Measurements from ENCODE around the gene FSHB. TPM values are rescaled to one million over a fixed set of nuclear protein-coding genes. Genes with fewer than 3 reads are reported as not detected.

Gene FSHB
- total RNA-seq, 1 donor = not detected

- TF ChIP-seq, protein P1, sequence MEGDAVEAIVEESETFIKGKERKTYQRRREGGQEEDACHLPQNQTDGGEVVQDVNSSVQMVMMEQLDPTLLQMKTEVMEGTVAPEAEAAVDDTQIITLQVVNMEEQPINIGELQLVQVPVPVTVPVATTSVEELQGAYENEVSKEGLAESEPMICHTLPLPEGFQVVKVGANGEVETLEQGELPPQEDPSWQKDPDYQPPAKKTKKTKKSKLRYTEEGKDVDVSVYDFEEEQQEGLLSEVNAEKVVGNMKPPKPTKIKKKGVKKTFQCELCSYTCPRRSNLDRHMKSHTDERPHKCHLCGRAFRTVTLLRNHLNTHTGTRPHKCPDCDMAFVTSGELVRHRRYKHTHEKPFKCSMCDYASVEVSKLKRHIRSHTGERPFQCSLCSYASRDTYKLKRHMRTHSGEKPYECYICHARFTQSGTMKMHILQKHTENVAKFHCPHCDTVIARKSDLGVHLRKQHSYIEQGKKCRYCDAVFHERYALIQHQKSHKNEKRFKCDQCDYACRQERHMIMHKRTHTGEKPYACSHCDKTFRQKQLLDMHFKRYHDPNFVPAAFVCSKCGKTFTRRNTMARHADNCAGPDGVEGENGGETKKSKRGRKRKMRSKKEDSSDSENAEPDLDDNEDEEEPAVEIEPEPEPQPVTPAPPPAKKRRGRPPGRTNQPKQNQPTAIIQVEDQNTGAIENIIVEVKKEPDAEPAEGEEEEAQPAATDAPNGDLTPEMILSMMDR (IDR thresholded peaks at IDR 0.05; ENCODE audit: extremely low read depth, low read depth, low read length) = no peak
- Histone ChIP-seq H4K20me1 (ENCODE audit: insufficient read depth, low read length) (no peaks in the 10 kb centered on the region), H3K36me3 (ENCODE audit: insufficient read depth, low read length) (no peaks in the 10 kb centered on the region), H2AFZ (ENCODE audit: low read length) (no peak overlapping the region), H3K27ac (ENCODE audit: low read depth, low read length) (no peak overlapping the region), H3K4me1 (ENCODE audit: insufficient read depth, low read length) (no peaks in the 10 kb centered on the region), H3K9me3 (ENCODE audit: low read depth, low read length) (no peaks in the 10 kb centered on the region), H3K79me2 (ENCODE audit: insufficient read depth, low read length) (no peaks in the 10 kb centered on the region), H3K27me3 (ENCODE audit: insufficient read depth, low read length) (no peaks in the 10 kb centered on the region), H3K4me3 (ENCODE audit: insufficient read depth, low read length) (no peak overlapping the region), H3K4me2 (ENCODE audit: insufficient read depth, low read length) (no peak overlapping the region)
- no peak for DNase-seq (ENCODE audit: insufficient read length, low spot score, missing footprints)
Measured at GRCh38 chr11:30210357-30210756, 20.5 kb upstream of the FSHB start.

GRCh38 chr11:30216534-30216933 is 14.3 kb upstream of the FSHB start:
- H3K27me3 ChIP-seq (ENCODE audit: insufficient read depth, low read length) = no peaks in the 10 kb centered on the region
- no peak overlapping the region for H2AFZ ChIP-seq (ENCODE audit: low read length)
- no peak overlapping the region for H3K4me2 ChIP-seq (ENCODE audit: insufficient read depth, low read length)
- H3K9me3 ChIP-seq (ENCODE audit: low read depth, low read length) = no peaks in the 10 kb centered on the region
- DNase-seq (ENCODE audit: insufficient read length, low spot score, missing footprints) = no peak
- TF ChIP-seq, protein P1 (IDR thresholded peaks at IDR 0.05; ENCODE audit: extremely low read depth, low read depth, low read length) = no peak
- H3K27ac ChIP-seq (ENCODE audit: low read depth, low read length) = no peak overlapping the region
- no peaks in the 10 kb centered on the region for H4K20me1 ChIP-seq (ENCODE audit: insufficient read depth, low read length)
- H3K4me1 ChIP-seq (ENCODE audit: insufficient read depth, low read length) = no peaks in the 10 kb centered on the region
- no peak overlapping the region for H3K4me3 ChIP-seq (ENCODE audit: insufficient read depth, low read length)
- no peaks in the 10 kb centered on the region for H3K36me3 ChIP-seq (ENCODE audit: insufficient read depth, low read length)
- no peaks in the 10 kb centered on the region for H3K79me2 ChIP-seq (ENCODE audit: insufficient read depth, low read length)

DNA sequence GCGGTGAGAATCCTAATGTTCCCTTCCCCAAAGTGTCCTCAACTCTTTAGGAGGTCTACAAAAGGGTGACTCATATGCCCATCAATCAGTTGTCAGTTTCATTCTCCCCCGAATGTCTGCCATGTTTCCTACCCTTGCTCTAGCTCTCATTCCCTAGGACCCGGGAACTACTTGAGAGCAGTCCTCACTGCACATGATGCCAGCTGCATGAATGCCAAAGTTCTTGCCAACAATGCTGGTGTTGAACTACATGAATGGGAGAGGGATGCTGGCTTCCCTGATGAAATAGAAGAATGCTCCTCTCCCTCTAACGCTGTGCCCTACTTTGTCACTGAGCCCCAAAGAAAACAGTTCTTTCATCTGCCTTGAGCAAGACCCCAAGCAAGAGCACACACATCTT is 12.5 kb upstream of the FSHB start:
- H4K20me1 ChIP-seq (ENCODE audit: insufficient read depth, low read length) = no peaks in the 10 kb centered on the region
- TF ChIP-seq, protein P1 (IDR thresholded peaks at IDR 0.05; ENCODE audit: extremely low read depth, low read depth, low read length) = no peak
- H2AFZ ChIP-seq (ENCODE audit: low read length) = no peak overlapping the region
- no peaks in the 10 kb centered on the region for H3K79me2 ChIP-seq (ENCODE audit: insufficient read depth, low read length)
- no peaks in the 10 kb centered on the region for H3K27me3 ChIP-seq (ENCODE audit: insufficient read depth, low read length)
- no peaks in the 10 kb centered on the region for H3K36me3 ChIP-seq (ENCODE audit: insufficient read depth, low read length)
- no peaks in the 10 kb centered on the region for H3K4me1 ChIP-seq (ENCODE audit: insufficient read depth, low read length)
- no peak overlapping the region for H3K4me3 ChIP-seq (ENCODE audit: insufficient read depth, low read length)
- no peak overlapping the region for H3K4me2 ChIP-seq (ENCODE audit: insufficient read depth, low read length)
- no peak overlapping the region for H3K27ac ChIP-seq (ENCODE audit: low read depth, low read length)
- DNase-seq (ENCODE audit: insufficient read length, low spot score, missing footprints) = no peak
- H3K9me3 ChIP-seq (ENCODE audit: low read depth, low read length) = no peaks in the 10 kb centered on the region

GRCh38 chr11:30225642-30226041 is 5.2 kb upstream of the FSHB start:
- Histone ChIP-seq H3K4me2 (ENCODE audit: insufficient read depth, low read length) (no peak overlapping the region), H3K36me3 (ENCODE audit: insufficient read depth, low read length) (no peaks in the 10 kb centered on the region), H3K27me3 (ENCODE audit: insufficient read depth, low read length) (no peaks in the 10 kb centered on the region), H3K9me3 (ENCODE audit: low read depth, low read length) (no peaks in the 10 kb centered on the region), H4K20me1 (ENCODE audit: insufficient read depth, low read length) (no peaks in the 10 kb centered on the region), H3K4me3 (ENCODE audit: insufficient read depth, low read length) (no peak overlapping the region), H3K27ac (ENCODE audit: low read depth, low read length) (no peak overlapping the region), H2AFZ (ENCODE audit: low read length) (no peak overlapping the region), H3K4me1 (ENCODE audit: insufficient read depth, low read length) (no peaks in the 10 kb centered on the region), H3K79me2 (ENCODE audit: insufficient read depth, low read length) (no peaks in the 10 kb centered on the region)
- DNase-seq (ENCODE audit: insufficient read length, low spot score, missing footprints) = no peak
- TF ChIP-seq, protein P1 (IDR thresholded peaks at IDR 0.05; ENCODE audit: extremely low read depth, low read depth, low read length) = no peak
